Anterior cingulate cortex (tissue), 58 donors: ENCODE results near the gene DMD.

ENCODE experiments used
- DNase-seq, 58 donors: peaks; one replicate each; lab custom pipeline; 2025; lab: John Stamatoyannopoulos, UW

DMD gene

GRCh38 chrX:32525234-32525633, 686.1 kb downstream of the DMD start:
- DNase-seq: no peak

DNA sequence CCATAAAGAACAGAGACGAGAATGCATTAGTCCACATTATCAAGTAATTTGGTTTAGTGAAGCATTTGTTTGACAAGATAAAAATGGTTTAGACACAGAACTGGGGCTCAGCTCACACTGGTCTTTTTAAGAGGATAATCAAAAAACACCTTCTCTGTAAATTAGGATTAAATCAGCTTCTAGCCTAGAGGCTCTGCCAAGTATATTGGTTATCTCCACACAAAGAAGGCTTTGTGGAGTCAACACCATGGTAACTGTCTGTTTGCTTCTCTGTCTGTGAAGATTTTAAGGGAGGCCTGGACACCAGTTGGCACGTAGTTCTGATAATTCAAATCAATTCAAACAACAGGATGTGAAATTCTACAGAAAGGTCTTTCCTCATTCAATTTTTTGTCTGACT, 687.0 kb downstream of the DMD start:
- peak in 3 of 58 donors; percentile 0 to 2 (median 0) for DNase-seq

DNA sequence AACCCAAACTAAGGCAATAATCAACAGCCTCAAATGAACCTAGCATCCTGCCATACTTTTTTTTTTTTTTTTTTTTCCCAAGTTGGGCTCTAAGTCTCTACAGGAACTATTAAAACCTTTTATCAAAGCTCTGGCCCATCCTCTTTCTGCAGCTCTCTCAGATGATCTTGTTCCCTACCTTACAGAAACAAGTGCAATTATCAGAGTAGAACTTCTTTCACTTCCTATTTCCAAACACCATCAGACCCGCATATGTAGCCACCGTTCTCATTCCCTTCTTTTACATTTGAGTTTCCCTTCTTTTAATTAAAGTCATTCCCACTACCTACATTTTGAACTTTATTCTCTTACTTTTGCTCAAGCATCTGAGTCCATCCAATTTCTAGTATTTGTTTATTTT, 690.6 kb downstream of the DMD start:
- DNase-seq: no peak

GRCh38 chrX:32514986-32515385, 696.4 kb downstream of the DMD start:
- DNase-seq: no peak

GRCh38 chrX:32501606-32502005, 709.7 kb downstream of the DMD start:
- no peak for DNase-seq

- DNase-seq: no peak
These were observed 714.7 kb downstream of the DMD start for GRCh38 chrX:32496671-32497070.

DNA sequence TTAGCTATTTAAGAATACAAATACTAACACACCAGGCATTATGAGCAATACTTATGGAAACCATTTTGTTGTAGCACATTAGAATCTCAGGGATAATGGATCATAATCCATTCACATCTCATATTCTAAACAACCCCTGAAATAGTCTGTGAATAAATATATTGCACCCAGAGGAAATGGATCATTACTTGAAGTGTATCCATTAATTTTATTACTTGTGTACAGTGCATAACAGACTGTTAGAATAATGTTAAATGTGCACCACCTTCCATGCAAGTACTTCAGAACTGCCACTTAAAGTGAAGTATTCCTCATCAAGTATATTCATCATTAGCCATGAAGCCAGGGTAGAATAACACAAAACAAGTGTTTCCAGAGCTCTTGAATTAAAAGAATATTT, 715.5 kb downstream of the DMD start:
- no peak for DNase-seq

DNA sequence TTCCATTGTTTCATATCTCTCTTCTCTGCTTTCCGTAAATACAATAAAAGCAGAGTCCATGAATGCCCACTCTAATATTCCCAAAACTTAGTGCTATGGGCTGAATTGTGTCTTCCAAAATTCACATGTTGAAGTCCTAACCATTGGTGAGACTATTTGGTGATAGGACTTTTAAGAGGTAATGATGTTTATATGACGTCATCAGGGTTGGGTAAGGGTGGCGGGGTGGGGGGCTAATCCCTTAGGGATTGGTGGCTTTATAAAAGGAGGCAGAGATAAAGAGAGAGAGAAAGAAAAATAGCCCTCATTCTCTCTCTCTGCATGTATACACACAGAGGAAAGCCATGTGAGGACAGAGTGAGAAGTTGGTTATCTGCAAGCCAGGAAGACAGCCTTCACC, 722.2 kb downstream of the DMD start:
- no peak for DNase-seq

DNA sequence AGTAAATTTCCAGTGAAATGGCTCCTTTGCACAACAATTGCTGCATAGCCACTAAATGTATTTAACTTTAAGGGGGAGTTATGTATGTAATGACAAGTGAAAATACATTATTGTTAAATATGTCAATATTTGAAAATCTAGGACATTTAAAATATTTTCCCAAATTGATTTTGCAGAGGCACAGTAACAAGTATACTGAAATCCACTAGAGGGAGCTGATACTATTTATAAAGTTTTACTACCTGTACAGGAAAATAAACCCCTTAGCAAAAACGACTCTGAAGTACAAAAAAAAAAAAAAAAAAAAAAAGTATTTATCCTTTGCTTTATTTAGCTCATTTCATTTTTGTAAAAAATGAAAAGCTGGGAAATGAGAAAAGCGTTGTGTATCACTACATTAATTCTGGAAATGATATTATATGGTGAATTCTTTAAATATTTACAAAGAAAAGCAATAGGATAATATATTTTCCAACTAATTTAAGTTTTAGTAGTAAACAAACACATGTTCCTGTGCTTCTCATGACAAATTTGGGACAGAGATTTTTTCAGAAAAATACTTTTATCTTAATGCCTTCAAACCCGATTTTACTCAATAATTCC, 727.7 kb downstream of the DMD start:
- DNase-seq: no peak

- no peak for DNase-seq
These were observed 731.3 kb downstream of the DMD start for GRCh38 chrX:32480019-32480418.

GRCh38 chrX:32472364-32472763, 739.0 kb downstream of the DMD start:
- no peak for DNase-seq

DNA sequence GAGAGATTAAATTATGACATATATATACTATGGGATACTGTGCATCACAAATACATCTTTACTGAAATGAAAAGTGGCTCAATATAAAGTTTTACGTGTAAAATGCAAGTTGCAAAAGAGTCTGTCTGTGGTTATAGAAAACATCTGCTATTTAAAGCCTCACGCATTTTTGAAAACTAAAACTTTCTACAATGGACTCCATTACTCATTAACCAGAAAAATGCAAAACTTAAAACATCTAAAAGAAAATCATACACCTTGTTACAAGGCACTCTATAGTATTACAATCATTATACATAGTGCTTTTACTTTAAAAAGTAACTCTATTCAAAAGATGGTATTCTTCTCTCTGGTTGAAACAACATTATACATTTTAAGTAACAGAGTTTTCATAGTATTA, 755.6 kb downstream of the DMD start:
- no peak for DNase-seq

DNA sequence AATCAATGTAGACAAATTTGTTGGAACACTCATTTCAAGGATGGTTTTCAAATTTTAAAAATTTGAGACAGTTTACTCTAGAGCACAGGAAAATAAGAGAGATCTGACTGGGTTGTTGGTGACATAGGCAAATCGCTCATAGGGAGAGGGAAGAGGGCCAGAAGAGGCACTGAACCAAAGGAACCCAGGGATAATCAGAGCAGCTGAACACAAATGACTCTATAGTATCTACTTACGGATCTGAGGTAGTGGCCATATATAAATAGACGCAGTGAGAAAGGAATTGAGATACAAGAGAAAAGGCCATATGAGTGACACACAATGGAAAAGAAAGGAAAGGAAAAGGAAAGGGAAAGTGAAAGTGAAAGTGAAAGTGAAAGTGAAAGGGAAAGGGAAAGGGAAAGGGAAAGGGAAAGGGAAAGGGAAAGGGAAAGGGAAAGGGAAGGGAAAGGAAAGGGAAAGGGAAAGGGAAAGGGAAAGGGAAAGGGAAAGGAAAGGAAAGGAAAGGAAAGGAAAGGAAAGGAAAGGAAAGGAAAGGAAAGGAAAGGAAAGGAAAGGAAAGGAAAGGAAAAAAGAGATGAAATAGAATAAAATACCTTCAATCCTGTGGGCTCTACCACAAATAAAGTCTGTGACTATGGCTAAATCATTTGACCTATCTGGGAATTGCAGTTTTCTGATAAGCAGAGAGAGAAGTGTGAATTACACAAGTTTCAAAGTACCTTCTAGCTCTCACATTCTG, 759.2 kb downstream of the DMD start:
- DNase-seq: no peak

DNA sequence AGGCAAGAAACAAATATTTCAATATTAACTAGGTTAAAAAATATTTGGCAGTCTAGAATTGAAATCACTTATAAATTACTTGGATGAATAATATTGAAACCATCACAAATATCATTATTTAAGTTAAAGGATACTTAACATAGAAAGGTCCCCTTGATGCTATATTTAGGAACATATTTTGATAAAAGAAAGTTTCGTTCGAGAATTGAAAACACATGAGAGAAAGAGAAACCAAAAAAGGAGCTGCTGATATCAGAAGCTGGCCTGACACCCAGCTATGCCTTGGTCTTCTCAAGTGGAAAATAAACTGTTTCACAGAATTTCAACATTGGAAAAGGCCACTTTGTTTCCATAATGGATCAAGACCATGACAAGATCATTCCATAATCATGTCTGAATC, 762.4 kb downstream of the DMD start:
- DNase-seq: no peak

GRCh38 chrX:32448320-32448719, 763.0 kb downstream of the DMD start:
- peak in 1 of 58 donors; percentile 0 for DNase-seq

DNA sequence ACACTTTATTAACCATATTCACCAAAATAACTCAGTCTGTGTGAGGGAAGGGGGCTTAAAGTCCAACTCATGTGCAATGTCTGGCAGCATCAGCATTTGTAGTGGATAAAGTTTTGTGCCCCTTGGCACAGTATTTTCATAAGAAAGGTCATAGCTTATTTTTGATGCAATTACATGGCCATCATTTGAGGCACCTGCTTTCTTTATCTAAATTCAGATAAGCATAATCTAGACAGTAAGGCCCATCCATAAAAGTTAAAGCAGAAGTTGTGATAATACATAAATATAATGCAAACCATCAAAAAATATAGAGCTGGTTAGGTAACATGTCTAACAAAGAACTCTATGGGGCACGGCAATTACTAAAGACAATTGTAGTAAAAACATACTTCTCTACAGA, 763.7 kb downstream of the DMD start:
- DNase-seq: no peak

DNA sequence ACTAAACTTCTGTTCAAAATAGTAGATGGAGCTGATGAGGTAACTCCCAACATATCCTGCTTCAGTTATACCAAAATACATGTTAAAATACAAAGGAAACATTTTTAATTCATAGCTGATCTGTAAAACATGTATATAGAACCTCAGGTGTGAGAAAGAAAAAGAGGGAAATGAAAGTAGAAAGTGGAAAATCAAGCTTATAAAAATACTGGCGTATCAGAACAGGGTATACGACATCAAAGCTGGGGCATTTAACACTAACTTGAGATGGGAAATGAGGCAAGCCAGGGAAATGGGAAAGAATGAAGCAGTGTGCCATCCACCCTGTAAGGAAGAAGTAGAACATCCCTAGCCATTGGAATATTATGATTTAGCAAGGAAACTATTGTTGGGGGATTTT, 767.5 kb downstream of the DMD start:
- DNase-seq: no peak

DNA sequence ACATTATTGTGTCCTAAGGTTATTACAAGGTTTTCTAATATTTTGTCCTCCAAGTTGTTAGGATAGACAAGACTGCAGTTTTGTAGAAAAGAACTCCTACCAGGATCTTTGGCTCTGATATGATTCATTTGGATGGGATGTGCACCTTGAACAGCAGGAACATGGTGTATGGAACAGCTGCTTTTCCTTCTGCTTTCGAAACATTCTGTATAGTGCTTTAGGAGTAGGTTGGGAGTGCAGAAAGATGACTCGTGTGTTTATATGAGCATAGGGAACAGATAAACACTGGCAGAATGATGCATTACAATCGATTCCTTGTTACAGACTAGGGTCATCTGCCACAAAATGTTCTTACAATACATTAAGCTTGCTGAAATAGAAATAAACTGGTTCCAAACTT, 790.1 kb downstream of the DMD start:
- DNase-seq: no peak

DNA sequence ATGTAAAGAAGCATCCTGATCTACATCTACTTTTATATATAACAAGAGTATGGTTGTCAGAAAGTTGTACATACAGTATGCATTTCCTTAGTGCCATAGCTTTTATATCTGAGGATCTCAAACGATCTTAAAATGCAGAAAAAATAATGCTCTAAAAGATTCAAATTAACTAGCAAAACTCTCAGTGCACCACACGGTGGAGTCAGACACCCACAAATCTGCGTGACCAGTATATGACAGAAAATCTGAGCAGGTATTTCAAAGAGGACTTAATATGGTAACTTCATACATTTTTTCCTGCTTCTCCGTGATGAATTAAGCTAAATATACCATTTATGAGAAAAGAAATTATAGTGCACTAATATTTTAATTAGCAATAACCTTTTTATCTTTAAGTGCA, 803.0 kb downstream of the DMD start:
- DNase-seq: peak in 7 of 58 donors; percentile 0 to 1 (median 0)

- no peak for DNase-seq
These were observed 813.7 kb downstream of the DMD start for GRCh38 chrX:32397562-32398216.

DNA sequence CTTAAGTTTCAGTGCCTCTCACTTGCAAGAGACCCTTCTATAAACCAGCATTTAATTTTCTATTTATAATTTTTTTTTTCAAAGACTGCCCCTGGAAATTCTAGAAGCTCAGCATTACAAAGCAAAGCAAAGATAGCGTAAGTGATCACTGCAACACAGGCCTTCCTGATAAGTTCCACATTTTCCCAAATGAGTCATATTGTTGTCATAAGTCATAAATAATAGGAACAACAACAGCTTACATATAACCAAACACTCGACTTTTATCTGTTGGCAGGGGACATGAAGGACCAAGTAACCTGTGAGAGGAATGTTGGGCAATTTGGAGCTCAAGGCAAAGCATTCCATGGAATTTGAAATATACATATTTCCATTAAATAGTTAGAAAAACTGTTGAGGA, 815.5 kb downstream of the DMD start:
- DNase-seq: no peak

GRCh38 chrX:32392655-32393054, 818.7 kb downstream of the DMD start:
- no peak for DNase-seq
